ENCODE measurements around the gene ELOVL5. TPM values are rescaled to one million over a fixed set of nuclear protein-coding genes. Genes with fewer than 3 reads are reported as not detected.

Gene ELOVL5
- total RNA-seq, 4 donors from 2014 or later, result 58.4 to 97.0 (median 69.7) TPM

DNA sequence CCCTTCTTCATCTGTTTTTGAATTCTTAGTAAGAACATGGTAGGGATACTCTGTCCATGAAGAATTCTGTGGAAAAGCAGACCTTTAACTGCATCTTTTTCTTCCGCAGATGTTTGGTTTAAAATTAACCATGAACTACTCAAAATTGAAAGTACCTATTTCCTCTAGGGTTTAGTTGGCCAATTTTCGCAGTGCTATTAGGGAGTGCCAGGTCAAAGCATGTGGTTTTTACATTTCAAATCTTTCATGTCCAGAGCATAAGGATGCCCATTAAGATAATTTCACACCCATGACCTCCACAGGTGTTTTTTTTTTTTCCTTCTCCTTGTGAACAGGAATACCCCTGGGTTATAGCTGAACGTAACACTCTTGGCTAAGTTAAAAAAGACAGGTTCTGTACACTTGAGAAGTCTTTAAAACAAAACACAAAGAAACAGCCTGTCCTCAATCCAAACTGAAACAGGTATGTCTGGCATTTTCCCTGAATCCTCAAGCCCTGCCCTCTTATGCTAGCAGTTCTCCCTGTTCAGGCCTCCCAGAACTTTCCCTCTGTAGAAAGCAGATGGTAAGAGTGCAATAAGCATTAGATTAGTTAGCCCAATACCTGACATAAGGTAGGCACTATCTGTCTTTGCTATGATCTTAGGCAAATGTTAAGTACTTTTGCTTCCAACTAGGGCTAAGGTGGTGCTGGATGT, 67.1 kb downstream of the ELOVL5 start:
- H3K27me3 ChIP-seq, result no peaks in the 10 kb centered on the region
- DNase-seq (ENCODE audit: low spot score in 2 of 2), result no peak
- TF ChIP-seq, protein P1, sequence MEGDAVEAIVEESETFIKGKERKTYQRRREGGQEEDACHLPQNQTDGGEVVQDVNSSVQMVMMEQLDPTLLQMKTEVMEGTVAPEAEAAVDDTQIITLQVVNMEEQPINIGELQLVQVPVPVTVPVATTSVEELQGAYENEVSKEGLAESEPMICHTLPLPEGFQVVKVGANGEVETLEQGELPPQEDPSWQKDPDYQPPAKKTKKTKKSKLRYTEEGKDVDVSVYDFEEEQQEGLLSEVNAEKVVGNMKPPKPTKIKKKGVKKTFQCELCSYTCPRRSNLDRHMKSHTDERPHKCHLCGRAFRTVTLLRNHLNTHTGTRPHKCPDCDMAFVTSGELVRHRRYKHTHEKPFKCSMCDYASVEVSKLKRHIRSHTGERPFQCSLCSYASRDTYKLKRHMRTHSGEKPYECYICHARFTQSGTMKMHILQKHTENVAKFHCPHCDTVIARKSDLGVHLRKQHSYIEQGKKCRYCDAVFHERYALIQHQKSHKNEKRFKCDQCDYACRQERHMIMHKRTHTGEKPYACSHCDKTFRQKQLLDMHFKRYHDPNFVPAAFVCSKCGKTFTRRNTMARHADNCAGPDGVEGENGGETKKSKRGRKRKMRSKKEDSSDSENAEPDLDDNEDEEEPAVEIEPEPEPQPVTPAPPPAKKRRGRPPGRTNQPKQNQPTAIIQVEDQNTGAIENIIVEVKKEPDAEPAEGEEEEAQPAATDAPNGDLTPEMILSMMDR (IDR thresholded peaks at IDR 0.05), result no peak
- TF ChIP-seq EP300 (IDR thresholded peaks at IDR 0.05), result no peak
- peak overlapping the region in 2 of 4 donors; percentile 56 to 60 for H3K27ac ChIP-seq
- H3K36me3 ChIP-seq, result peaks cover 0 to 17% (median 0%) of the 10 kb centered on the region in 3 donors
- H3K4me1 ChIP-seq, result peaks cover 0 to 46% (median 16%) of the 10 kb centered on the region in 4 donors
- WGBS, 2 donors, result 69 to 76% methylated on average over 3 of the region's 3 CpGs
- no peaks in the 10 kb centered on the region for H3K9me3 ChIP-seq
- H3K4me3 ChIP-seq, result no peak overlapping the region

DNA sequence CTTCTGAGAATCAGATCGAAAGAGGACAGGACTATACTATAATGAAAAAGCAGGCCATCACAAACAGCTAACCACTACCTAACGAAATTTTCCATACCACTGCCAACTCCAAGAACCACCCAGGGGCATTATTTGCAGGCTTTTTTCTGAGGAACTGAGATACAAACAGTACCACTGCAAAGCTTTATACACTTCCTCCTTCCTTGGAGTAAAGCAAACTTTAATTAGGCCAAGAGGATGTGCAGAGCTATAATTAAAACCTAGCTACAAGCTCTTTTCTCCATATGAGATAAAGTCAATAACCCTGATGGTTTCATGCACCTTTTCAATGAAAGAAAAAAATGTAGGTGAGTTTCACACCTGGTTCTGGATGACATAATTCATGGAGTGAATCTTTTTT, 68.5 kb downstream of the ELOVL5 start:
- TF ChIP-seq EP300 (IDR thresholded peaks at IDR 0.05) (no peak), POLR2A (IDR thresholded peaks at IDR 0.05) (no peak)
- TF ChIP-seq, protein P1 (IDR thresholded peaks at IDR 0.05), result no peak
- H3K27ac ChIP-seq, result no peak overlapping the region
- WGBS, 2 donors, result 80 to 86% methylated on average over 2 of the region's 2 CpGs

DNA sequence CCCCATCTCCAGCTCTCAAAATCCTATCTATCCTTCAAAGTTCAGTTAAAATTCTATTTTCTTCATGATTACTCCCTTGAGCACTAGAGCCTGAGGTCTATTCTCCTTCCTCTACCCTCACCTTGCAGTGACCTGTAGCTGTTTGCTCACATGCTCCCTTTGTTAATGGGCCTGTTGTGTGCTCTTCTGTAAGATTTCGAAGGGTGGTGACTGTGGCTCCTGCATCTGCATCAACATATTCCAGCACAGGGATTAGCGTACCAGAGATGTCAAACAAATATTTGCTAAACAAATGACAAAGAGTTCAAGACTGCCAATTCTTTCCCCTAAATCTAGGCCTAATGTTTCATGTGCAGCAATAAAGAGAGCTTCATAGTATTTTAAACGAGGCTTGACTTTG, 69.5 kb downstream of the ELOVL5 start:
- no peaks in the 10 kb centered on the region for H3K27me3 ChIP-seq
- H3K4me3 ChIP-seq, result no peak overlapping the region
- peaks cover 0 to 33% (median 0%) of the 10 kb centered on the region in 3 donors for H3K36me3 ChIP-seq
- 69 to 82% methylated on average over 3 of the region's 3 CpGs for WGBS, 2 donors
- H3K9me3 ChIP-seq, result no peaks in the 10 kb centered on the region
- peaks cover 0 to 46% (median 16%) of the 10 kb centered on the region in 4 donors for H3K4me1 ChIP-seq
- H3K27ac ChIP-seq, result peak overlapping the region in 1 of 4 donors; percentile 23
- no peak for DNase-seq (ENCODE audit: low spot score in 2 of 2)
- TF ChIP-seq POLR2A (IDR thresholded peaks at IDR 0.05), result no peak
- TF ChIP-seq, protein P1 (IDR thresholded peaks at IDR 0.05), result no peak
- no peak for TF ChIP-seq EP300 (IDR thresholded peaks at IDR 0.05)

More for the DNA sequence above, 68.5 kb downstream of the ELOVL5 start:
- Histone ChIP-seq H3K27me3 (no peaks in the 10 kb centered on the region), H3K4me1 (peaks cover 0 to 46% (median 16%) of the 10 kb centered on the region in 4 donors), H3K4me3 (no peak overlapping the region), H3K9me3 (no peaks in the 10 kb centered on the region), H3K36me3 (peaks cover 0 to 24% (median 0%) of the 10 kb centered on the region in 3 donors)
- DNase-seq (ENCODE audit: low spot score in 2 of 2), result no peak

DNA sequence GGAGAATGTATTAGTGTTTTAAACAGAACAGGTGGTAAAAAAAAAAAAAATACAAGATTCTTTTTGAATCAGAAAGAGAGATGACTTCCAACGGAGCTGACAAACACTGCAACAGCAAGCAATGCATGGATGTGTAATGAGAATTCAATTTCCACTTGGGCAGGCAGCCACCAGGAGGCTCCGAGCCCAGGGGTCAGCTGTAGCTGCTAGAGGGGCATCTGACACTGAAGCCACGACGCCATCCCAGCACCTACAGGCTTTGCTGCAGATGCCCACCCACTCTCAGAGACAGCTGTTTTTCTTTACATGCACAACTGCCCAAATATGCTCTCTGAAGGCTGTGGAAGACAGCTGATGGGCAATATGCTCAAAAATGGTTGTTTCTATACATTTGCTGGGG, 75.4 kb downstream of the ELOVL5 start:
- DNase-seq (ENCODE audit: low spot score in 2 of 2), result no peak
- Histone ChIP-seq H3K9me3 (no peaks in the 10 kb centered on the region), H3K4me3 (no peak overlapping the region), H3K36me3 (peaks cover 0 to 88% (median 4%) of the 10 kb centered on the region in 3 donors), H3K27me3 (no peaks in the 10 kb centered on the region), H3K27ac (no peak overlapping the region), H3K4me1 (peaks cover 0 to 2% (median 0%) of the 10 kb centered on the region in 4 donors)
- 37 to 60% methylated on average over 4 of the region's 4 CpGs for WGBS, 2 donors
- TF ChIP-seq POLR2A (IDR thresholded peaks at IDR 0.05) (no peak), EP300 (IDR thresholded peaks at IDR 0.05) (no peak)
- TF ChIP-seq, protein P1 (IDR thresholded peaks at IDR 0.05), result no peak

DNA sequence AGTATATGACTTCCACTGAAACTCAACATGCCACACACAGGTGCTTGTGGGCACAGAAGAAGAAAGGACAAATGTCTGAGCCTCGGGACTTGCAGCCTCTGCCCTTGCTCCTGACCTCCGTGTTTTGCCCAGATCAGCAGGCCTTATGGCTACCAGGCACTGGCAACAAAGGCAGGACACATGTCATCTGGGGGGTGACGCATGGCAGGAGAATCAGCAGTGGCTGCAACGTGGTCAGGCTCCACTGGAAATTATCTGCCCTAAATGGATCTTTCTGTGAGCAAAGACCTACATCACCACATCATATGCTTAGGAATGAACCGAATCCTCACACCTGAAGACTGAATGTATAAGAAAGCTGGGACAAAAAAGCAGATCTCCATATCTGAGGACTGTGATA, 78.9 kb downstream of the ELOVL5 start:
- H3K36me3 ChIP-seq, result peaks cover 0 to 93% (median 4%) of the 10 kb centered on the region in 3 donors
- no peak for DNase-seq (ENCODE audit: low spot score in 2 of 2)
- H3K4me3 ChIP-seq, result no peak overlapping the region
- WGBS, 2 donors, result 81 to 88% methylated on average over 5 of the region's 5 CpGs
- H3K4me1 ChIP-seq, result peaks cover 0 to 4% (median 0%) of the 10 kb centered on the region in 4 donors
- TF ChIP-seq EP300 (IDR thresholded peaks at IDR 0.05) (no peak), POLR2A (IDR thresholded peaks at IDR 0.05) (no peak)
- TF ChIP-seq, protein P1 (IDR thresholded peaks at IDR 0.05), result no peak
- no peaks in the 10 kb centered on the region for H3K27me3 ChIP-seq
- no peaks in the 10 kb centered on the region for H3K9me3 ChIP-seq
- H3K27ac ChIP-seq, result no peak overlapping the region
